Hematopoietic multipotent progenitor cell (in vitro differentiated cells): ENCODE data around the gene KMT2A. TPM values are rescaled to one million over a fixed set of nuclear protein-coding genes. Genes with fewer than 3 reads are reported as not detected.
A peak's percentile ranks its signal among the peaks of the same experiment; 100 is the strongest.
"Not testable (repeated sequence)": the region's sequence is repeated elsewhere in the genome, so short reads cannot be mapped to it uniquely, and the experiment has no call there.

Source experiments
- DNase-seq, 3 donors: peaks; one replicate each; pipeline ENCODE4 v3.0.0-alpha.2; 2011 to 2015; ENCODE audit warnings: low read depth in 2 of 3, low spot score in 2 of 3
- total RNA-seq: library from RNA; depleted of rRNA; stranded (reverse); fragments of >200 nt; gene quantifications from one replicate; pipeline ENCODE4 v1.2.3, GENCODE V29; 2012

The KMT2A gene
- total RNA-seq: 78.4 TPM

GRCh38 chr11:118435893-118436624 lies at the start of gene KMT2A:
TSS of gene KMT2A (plus strand) at chr11:118436492. CDS start at chr11:118436513, 21 bp downstream.
- peak; percentile 91 to 94 (median 93) for DNase-seq

DNA sequence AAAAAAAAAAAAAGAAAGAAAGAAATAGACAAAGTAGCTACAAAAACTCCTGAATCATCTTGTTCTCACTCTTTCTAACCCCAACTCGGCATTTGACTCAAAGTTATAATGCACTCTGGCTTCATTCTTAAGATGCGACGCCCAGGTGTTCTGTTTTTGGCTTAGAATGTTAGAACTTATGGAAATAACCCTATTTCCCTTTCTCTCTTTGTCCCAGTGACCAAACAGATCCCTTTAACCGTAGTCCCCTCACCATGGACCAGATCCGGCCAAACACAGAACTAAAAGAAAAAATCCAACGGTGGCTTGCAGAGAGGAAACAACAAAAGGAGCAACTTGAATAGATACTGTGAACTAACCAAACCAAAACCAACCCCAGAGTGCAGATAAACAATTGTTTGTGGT lies 40.2 kb upstream of the KMT2A start:
- DNase-seq: no peak

- DNase-seq: no peak
Observed at GRCh38 chr11:118397448-118397847, 38.8 kb upstream of the KMT2A start.

DNA sequence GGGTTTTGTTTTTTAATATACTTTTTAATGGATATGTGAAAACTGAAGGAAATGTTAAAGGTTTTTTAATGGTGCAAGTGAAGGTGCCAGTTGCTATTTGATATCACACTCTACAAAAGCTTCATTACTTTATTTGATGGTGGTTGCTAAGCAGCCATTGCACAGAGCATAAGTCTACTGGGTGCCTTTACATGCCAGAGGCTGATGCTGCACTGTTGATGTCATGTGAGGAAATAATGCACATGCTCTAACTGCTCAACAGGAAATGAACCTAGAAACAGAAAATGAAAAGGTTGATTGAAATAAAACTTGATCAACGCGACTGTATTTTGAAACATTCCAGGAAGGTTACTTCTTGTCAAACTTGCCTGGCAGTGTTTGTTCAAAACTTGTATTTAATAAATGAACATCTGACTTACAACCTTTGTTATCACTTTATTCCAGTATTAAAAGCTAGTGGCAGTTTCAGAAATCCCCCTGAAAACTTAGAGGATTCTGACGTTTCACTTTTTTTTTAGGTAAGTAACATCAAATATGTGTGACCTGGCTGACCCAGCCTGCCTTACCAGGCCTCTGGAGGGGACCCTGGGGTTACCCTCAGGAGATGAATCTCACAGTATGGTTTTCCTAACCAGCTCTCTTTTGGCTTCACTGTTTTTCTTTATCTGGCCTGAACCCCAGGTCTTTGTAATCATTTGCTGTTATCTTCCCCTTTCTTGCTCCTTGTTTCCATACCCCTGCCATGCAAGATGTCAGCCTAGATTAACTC lies 37.3 kb upstream of the KMT2A start:
- peak in 1 of 3 donors; percentile 44 for DNase-seq

- peak; percentile 89 to 94 (median 90) for DNase-seq
Observed at GRCh38 chr11:118401151-118401879, 35.0 kb upstream of the KMT2A start, which contains the start of gene ATP5MG. TSS of gene ATP5MG (plus strand) at chr11:118401606. CDS start at chr11:118401666, 60 bp downstream.

DNA sequence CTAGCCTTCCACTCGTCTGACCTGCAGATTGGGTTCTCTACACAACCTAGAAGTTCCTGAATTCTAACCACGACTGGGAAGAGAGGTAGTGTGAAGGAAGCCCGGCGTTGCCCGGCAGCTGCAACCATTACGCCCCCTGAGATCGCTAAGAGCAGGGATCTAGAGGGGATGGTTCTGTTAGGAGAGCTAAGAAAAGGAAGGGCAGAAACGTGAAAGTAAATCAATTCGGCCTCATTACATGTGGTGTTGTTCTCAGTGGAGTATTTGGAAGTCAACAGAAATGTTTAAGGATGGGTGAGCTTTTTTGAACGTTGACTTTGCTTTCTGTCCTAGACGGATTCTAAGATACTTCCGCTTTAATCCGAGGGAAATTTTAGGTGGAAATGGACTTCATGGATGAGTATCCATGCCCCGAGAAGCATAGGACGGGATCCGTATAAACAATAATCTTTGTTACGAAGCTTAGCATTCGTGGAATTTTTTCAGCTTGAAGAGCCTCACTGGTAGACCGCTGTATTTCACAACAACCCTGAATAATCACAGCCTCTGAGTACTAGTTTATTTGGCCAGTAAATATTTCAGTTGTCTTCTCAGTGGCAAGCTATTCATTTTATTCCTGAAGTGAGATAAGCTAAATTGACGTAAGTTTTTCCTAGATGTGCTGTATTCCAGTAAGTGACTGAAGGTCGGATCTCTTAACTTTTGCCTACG lies 34.3 kb upstream of the KMT2A start:
- DNase-seq: no peak

- not testable (repeated sequence) for DNase-seq
Observed at GRCh38 chr11:118402594-118402993, 33.7 kb upstream of the KMT2A start.

DNA sequence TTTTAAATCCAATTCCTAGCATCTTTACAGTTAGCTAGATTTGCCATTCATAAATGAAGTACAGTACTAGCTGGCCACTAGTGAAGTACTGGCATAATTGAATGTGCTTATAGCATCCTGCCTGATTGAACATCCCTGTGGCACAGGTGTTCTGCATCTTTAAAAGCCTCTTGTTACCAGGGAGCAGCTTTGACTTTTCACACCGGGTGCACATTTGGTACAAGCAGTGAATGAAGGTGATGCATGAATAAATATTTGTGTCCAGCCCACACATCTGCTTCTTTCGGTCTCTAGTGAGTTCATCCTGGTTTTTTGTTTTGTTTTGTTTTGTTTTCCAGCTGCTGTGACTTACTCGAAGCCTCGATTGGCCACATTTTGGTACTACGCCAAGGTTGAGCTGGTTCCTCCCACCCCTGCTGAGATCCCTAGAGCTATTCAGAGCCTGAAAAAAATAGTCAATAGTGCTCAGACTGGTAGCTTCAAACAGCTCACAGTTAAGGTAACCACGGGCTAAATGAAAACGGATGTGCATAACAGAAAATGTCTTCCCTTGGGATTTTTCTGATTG lies 29.6 kb upstream of the KMT2A start:
- no peak for DNase-seq

DNA sequence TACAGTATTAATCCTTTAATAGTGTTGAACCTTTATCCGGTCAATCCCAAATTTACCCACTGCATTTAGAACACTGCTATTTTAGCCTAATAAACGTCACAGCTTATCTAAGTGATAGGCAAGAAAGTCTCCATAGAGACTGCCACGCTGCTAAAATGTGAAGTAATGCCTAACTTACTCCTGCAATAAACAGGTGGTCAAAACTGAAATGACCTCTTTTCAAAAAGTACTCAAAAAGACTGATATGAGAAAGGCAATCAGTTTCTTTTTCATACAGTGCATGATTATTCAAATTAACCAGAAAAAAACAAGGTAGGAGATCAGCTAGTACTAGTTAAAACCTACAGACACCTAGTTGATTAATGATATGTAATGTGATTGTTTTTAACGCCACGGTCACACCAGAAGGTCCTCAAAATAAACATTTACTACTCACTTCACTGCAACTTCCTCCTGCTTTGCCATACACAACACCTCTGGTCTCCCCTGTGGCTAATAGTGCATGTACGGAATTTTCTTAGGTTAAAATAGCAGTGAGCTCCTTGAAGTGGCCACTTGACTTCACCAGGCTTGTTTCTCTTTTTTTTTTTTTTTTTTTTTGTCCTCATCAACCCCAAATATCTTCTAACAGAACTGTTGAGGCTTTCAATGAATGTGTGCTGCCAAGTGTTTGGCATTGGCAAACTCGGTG lies 26.1 kb upstream of the KMT2A start:
- DNase-seq: no peak

DNA sequence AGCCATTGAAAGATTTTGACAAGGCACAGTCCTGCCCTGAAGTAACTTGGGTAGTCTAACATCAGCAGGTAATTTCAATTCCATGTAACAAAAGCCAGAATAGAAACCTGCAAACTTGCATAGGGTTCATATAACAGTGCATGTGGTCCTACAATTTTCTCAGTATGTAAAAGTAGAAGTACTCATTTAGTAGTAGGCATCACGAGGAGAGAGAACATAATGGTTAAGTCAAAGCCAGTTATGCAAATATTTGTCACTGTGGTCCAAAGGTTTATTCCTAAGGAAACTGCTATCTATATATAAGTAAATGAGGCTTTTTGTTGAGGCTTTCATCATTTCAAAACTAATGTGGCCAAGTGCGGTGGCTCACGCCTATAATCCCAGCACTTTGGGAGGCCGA lies 24.8 kb upstream of the KMT2A start:
- DNase-seq: no peak

GRCh38 chr11:118412921-118413320 lies 23.4 kb upstream of the KMT2A start:
- DNase-seq: no peak

- peak in 2 of 3 donors; percentile 55 to 72 for DNase-seq
Observed at GRCh38 chr11:118415062-118415738, 21.1 kb upstream of the KMT2A start.

DNA sequence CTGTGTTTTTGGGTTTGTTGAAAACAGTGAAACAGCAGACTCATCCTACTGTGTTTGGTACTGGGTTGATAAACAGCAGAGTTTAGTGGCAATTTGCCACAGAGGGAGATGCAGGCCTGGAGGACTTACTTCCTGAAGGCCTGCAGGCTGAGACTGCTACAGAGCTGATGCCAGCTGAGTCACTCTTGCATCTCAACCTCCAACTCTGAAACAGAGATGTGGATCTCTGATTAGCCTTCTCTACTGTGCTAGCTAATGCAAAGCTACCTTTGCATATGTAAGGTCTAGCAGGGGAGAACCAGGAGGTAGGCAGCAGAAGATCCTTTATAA lies 20.6 kb upstream of the KMT2A start:
- peak in 2 of 3 donors; percentile 90 to 96 for DNase-seq

DNA sequence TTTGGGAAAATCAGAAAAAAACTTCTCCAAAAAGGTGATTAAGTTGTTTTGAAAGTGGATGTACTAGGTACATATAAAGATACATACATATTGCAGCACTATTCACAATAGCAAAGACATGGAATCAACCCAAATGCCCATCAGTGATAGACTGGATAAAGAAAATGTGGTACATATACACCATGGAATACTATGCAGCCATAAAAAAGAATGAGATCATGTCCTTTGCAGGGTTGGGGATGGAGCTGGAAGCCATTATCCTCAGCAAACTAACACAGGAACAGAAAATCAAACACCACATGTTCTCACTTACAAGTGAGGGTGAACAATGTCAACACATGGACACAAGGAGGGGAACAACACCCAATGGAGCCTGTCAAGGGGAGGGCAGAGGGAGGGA lies 19.4 kb upstream of the KMT2A start:
- not testable (repeated sequence) for DNase-seq

- DNase-seq: no peak
Observed at GRCh38 chr11:118417801-118418200, 18.5 kb upstream of the KMT2A start.

DNA sequence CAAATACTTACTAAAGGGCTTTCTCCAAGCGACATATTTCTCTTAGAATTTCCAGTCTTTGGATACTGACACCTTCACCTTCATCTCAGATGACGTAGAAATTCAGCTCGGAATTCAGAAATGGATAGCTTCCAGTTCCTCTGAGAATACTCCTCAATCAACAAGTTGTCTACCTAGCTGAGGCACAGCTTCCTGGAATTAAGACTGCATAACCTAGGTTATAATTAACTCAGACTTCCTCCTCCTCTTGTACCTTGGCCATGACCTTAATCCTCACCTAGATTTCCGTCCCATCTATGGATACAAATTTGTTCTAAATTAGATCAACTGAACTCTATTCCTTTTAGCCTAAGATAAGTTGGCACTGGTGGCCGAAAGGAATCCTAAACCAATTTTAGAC lies 17.5 kb upstream of the KMT2A start:
- DNase-seq: no peak

DNA sequence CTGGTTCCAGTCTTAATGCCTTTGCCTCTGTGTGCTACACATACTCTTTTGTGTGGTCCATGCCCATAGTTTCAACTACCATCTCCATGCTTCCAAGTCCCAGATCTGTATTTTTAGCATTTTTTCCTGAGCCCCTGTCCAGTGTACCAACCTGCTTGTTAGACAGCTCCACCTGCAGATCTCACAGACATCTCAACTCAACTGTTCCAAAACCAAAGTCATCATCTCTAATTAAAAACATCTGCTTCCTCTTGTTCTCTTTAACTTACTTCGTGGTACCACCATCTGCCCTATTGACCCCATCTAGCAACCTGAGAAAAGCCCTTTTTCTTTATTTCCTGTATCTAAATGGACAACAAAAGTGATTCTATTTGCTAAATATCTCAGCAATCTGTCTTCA lies 8.6 kb upstream of the KMT2A start:
- DNase-seq: peak in 1 of 3 donors; percentile 46

GRCh38 chr11:118430956-118431355 lies 5.3 kb upstream of the KMT2A start:
- peak in 1 of 3 donors; percentile 20 for DNase-seq

DNA sequence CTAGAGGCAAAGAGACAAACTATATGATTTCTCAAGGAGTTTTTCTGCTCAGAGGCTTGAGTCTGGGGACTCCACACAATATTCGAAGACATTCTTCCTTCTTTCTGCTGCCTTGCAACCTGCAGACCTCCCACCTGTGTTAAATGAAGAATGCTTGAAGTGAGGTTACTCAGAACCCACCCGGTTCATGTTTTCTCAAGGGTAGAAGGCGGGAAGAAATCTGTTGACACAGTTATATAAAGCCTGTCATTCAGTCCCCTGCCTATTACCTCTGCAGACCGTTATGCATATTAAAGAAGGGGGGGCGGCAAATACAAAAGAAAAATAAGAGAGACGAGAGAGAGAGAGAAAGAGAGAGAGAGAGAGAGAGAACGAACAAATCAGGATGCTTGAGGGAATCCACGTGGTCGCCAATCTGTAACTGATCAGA lies 2.2 kb upstream of the KMT2A start:
- DNase-seq: peak in 1 of 3 donors; percentile 33
